K562 (cell line): Measurements from ENCODE around the gene ELOVL1. TPM values are rescaled to one million over a fixed set of nuclear protein-coding genes. Genes with fewer than 3 reads are reported as not detected.

Source experiments
- DDX20 ChIP-seq: fragments of 450-650 bp; IDR thresholded peaks from 2 replicates; pipeline ENCODE4 v1.6.1; 2016; ENCODE audit warnings: missing genetic modification characterization, low read depth, mild to moderate bottlenecking, missing compliant biosample characterization, moderate library complexity
- IFI16 ChIP-seq: fragments of 250-450 bp; sonication (Bioruptor Pico); IDR thresholded peaks from 2 replicates; pipeline ENCODE4 v2.1.2; 2022; ENCODE audit warnings: mild to moderate bottlenecking, inconsistent platforms
- NR3C1 ChIP-seq: sonication (generic); formaldehyde crosslinking; IDR thresholded peaks from 2 replicates; pipeline ENCODE4 v1.8.1; 2022; ENCODE audit warnings: missing genetic modification reagents
- RREB1 ChIP-seq: fragments of 250-450 bp; sonication (Bioruptor Pico); IDR thresholded peaks from 2 replicates; pipeline ENCODE4 v1.4.0; 2020
- UBTF ChIP-seq, 2 experiments: IDR thresholded peaks; 2 replicates each; pipeline ENCODE4 v1.6.1; 2012; ENCODE audit warnings: improper control_type of control experiment in 2 of 2, low read depth in 2 of 2, low read length in 2 of 2, borderline replicate concordance in 1 of 2
- polyA plus RNA-seq, 8 experiments: library from polyadenylated mRNA; depleted of rRNA in 4 of 8; stranded (reverse) in 5 of 8; unstranded in 3 of 8; fragments of >200 nt; fragmentation: Nextera tagmentation in 2 of 8; fragmentation: Illumina TruSeq in 1 of 8; extraction: Ambion mirVana in 2 of 8; extraction: Trizol in 1 of 8; gene quantifications; 2 replicates each; pipeline versions ENCODE4 v1.2.1 to v1.2.3, GENCODE V29; 2011 to 2014; ENCODE audit warnings: inconsistent platforms in 1 of 8, missing spikeins in 1 of 8
- total RNA-seq, 7 experiments: library from RNA; depleted of rRNA in 6 of 7; stranded (reverse); fragments of >200 nt in 6 of 7; fragmentation: Illumina TruSeq in 2 of 7; extraction: Trizol in 2 of 7; gene quantifications; 2 replicates each; pipeline versions ENCODE4 v1.2.1 to v1.2.3, GENCODE V29; 2011 to 2021; ENCODE audit warnings: low replicate concordance in 1 of 7
- TF ChIP-seq, protein P1 (sequence below): sonication (generic); formaldehyde crosslinking; IDR thresholded peaks from 2 replicates; pipeline ENCODE4 v1.8.0; 2022; ENCODE audit warnings: mild to moderate bottlenecking, missing genetic modification reagents

Gene ELOVL1
- total and polyA plus RNA-seq, 9 of the 15 experiments (the other 6 are each of a cell fraction or from before 2014, with no cell fraction given) = 51.0 to 157 (median 70.3) TPM

- TF ChIP-seq RREB1 (CRISPR knock-in tag) = no peak
- TF ChIP-seq IFI16 (CRISPR knock-in tag) = no peak
- TF ChIP-seq, protein P1, sequence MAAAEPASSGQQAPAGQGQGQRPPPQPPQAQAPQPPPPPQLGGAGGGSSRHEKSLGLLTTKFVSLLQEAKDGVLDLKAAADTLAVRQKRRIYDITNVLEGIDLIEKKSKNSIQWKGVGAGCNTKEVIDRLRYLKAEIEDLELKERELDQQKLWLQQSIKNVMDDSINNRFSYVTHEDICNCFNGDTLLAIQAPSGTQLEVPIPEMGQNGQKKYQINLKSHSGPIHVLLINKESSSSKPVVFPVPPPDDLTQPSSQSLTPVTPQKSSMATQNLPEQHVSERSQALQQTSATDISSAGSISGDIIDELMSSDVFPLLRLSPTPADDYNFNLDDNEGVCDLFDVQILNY (CRISPR knock-in tag) = no peak
- no peak for TF ChIP-seq NR3C1 (CRISPR knock-in tag)
- no peak for TF ChIP-seq DDX20 (tag)
- peak in 1 of 2 experiments; percentile 77; a peak in 2 of 4 replicates for TF ChIP-seq UBTF (IDR thresholded peaks at IDR 0.05; ENCODE audit: borderline replicate concordance in 1 of 2, low read depth in 2 of 2, low read length in 2 of 2)
Measured at GRCh38 chr1:43329995-43330751, 37.6 kb downstream of the ELOVL1 start (continued).
